Measurements from ENCODE around the gene TOPBP1.
"Not testable (repeated sequence)": the region's sequence is repeated elsewhere in the genome, so short reads cannot be mapped to it uniquely, and the experiment has no call there.

The TOPBP1 gene

DNA sequence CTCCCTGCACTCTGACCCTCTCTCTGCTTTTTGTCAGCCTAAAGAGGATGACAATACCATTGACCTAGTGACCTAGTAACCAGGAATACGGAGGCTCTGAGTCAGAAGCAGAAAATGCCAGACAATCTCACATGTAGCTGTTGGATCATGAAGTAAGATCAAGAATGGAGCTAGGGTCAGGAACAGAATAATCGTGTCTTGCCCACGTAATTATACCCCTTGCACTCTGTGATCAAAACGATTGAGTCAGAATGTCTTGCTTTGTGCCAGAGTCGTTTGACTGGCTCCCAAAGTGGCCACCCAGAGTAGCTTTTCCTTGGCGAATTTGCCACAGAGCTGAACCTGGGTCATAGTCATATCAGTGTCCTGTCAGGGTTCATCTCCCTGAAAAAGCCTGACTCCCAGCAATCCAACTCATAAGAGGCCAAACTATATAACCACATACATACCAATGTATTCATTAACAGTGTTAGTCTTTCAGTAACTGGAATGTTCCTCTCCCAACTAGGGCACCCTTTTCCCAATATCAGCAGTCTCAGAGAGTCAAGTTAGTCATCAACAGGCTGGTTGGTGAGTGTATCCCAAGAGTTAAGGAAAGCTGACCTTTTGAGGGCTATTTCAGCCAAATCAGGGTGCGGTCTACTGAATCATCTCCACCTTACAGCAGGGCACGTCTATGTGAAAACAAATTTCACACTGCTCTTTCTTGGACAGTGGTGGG, 93.3 kb downstream of the TOPBP1 start:
- no peak for DNase-seq

DNA sequence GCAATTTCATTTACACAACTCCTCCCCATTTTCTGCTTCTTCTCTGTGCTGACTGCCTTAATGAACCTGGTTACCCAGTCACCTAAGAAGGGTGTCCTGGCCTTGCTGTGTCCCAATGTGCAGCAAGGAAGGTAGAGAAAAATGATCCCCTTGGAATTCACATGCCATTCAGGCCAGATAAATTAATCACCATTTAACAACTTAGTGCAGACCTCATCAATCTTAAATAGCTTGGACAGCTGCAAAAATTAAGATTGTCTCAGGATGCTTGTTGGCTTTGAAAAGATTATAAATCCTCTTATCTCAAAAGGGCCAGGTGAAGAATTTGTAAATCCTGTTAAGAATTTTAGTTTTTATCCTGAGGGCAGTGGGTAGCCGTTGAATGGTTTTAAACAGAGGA, 97.9 kb downstream of the TOPBP1 start:
- no peak for DNase-seq

DNA sequence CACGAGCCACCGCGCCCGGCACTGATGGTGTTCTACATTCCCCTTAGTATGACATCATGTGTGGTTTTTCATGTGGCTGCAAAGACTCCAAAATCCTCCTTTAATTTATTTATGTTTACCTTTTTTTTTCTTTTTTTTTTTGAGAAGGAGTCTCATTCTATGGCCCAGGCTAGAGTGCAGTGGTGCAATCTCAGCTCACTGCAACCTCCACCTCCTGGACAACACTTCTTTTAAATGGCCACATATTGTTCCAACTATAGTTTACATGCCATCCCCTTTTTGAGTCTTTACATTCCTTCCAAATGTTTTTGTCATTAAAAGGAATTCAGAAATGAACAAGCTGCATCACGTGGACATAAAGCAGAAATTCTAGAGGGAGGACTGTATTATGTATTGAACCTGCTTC, 98.6 kb downstream of the TOPBP1 start:
- no peak for DNase-seq

DNA sequence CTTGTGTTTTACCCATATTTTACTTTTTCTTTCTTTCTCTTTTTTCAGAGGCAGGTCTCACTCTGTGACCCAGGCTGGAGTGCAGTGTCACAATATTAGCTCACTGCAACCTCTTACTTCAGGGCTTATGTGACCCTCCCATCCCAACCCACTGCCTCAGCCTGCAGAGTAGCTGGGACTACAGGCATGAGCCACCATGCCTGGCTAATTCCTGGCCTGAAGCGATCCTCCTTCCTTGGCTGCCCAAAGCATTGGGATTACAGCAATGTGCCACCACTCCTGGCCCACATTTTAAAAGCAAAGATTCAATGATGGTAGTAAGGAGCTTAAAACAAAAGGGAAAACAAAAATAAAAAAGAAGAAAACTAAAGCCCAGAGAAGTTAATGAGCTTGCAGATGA, 99.4 kb downstream of the TOPBP1 start:
- DNase-seq: no peak

DNA sequence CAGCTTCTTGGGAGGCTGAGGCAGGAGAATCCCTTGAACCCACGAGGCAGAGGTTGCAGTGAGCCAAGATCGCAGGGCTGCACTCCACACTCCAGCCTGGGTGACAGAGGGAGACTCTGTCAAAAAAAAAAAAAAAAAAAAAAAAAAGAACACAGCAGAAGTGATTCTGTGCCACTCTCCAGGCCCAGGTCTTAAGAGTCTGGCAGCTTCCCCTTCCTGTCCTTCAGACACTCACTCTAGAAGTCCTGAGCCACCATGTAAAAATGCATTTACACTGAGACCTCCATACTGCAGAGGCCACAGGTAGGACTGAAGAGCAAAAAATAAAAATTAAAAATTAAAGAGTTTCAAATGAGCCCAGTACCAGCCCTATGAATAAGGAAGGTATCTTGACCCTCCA, 100.1 kb downstream of the TOPBP1 start:
- no peak for DNase-seq

DNA sequence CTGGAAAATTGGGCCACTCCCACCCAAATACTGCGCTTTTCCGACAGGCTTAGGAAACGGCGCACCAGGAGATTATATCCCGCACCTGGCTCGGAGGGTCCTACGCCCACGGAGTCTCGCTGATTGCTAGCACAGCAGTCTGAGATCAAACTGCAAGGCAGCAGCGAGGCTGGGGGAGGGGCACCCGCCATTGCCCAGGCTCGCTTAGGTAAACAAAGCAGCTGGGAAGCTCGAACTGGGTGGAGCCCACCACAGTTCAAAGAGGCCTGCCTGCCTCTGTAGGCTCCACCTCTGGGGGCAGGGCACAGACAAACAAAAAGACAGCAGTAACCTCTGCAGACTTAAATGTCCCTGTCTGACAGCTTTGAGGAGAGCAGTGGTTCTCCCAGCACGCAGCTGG, 110.2 kb downstream of the TOPBP1 start:
- DNase-seq: not testable (repeated sequence)

Data from activated effector memory CD4-positive, alpha-beta T cell treated with anti-CD3 and anti-CD28 coated beads, Interleukin-2, amount 50 U/mL, for 16 hours (primary cell).